GM19395 (cell line): ENCODE measurements around the gene SLC35B3.
"Not testable (repeated sequence)": the region's sequence is repeated elsewhere in the genome, so short reads cannot be mapped to it uniquely, and the experiment has no call there.

Source experiments
- ATAC-seq: cut with Tn5 transposase; IDR thresholded peaks from one replicate; pipeline ENCODE4 v1.9.1; 2021; ENCODE audit warnings: mild to moderate bottlenecking, moderate library complexity; ENCODE audit not compliant: unreplicated experiment

SLC35B3 gene

GRCh38 chr6:8435093-8435844, at the start of gene SLC35B3:
TSS of gene SLC35B3 (minus strand) at chr6:8435545.
- ATAC-seq: peak; percentile 95

- no peak for ATAC-seq
Measured at GRCh38 chr6:8483650-8484049, 48.3 kb upstream of the SLC35B3 start.

DNA sequence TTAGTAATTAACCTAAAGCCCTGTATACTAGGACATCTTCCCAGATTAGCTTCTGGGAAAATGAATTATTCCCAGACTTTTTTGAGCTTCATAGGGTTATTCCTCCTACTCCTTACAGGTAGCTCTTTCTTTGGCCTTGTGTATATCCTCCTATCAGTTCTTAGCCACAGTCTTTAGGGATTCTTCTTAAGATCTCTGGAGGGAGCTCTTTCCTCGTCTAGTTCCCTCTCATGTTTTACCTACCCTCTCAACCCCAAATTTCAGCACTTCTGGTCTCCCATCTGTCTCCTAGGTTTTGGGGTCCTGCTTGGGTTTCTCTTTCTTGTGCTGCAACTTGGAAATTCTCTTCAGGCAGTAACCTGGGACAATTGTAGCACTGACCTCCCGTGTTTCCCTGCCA, 46.4 kb upstream of the SLC35B3 start:
- ATAC-seq: peak; percentile 87

- ATAC-seq: no peak
Measured at GRCh38 chr6:8478418-8478817, 43.1 kb upstream of the SLC35B3 start.

- no peak for ATAC-seq
Measured at GRCh38 chr6:8476656-8477055, 41.3 kb upstream of the SLC35B3 start.

DNA sequence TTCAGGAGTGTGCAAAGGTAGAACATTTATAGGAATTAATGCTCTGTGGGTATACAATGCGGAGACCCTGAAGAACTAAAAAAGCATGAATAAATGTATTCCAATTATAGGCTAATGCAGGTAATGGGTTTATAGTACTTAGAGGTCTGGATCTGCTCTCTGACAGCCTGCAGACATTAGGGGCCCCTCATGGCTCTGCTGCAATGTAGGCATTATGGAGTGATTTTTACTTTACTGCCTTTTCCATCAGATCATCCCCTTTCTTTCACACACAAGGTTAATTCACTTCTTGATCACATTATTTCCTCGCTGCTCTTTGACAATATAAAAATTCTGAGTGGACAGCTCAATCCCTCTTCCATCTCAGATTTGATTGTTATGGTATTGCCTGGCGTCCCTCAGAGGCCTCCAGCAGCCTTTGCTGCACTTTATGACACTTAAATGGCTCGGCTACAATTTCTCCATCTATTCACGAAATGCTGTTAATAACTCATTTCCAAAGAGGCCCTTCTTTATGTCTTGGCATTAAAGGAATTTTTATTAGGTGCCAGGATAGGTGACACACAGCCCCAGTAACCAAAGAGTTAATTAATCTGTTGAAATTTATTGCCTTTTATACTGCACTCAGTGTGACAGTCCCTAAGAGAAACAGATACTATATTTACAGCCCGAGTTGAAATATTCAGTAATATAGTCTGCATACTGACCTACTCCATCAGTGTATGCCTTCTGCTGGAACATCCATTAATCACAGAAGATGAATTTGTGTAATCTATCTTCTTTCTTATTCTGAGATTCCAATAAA, 33.4 kb upstream of the SLC35B3 start:
- no peak for ATAC-seq

GRCh38 chr6:8462694-8463093, 27.3 kb upstream of the SLC35B3 start:
- ATAC-seq: no peak

DNA sequence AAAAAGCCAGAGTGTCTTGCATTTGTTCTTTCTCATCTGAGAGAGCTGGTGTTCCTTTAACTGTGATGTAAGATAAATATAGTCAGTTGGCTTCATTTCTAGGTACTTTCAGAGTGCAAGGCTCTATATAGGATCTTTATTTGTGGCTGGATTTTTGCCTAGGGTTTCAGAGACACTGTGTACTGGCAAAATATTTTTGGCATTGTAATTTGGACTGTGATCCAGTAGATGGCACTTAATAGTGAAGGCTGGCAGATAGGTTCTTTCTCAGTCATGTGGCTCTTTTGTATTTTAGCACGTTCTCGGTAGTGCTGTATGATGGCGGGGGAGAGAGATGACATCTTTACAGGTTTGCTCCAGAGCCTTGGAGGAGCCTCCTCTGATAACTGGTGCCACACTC, 26.8 kb upstream of the SLC35B3 start:
- no peak for ATAC-seq

DNA sequence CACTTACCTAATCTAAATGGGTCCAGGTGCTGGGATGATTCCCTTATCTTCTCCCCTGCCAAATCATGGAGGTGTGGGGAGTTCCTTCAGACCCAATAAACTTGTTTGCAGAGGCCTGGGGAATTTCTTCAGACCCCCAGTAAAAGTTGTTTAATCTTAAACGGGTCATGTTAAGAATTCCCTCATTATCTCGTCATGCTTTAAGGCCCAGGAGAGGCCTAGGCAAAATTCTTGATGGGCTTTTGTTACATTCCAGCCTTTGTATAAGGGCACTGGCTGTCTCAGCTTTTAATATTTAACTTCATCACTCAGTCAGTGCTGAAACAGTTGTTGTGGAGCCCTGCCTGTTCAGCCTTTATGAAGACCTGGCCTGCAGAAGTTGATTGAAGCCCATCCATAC, 11.0 kb upstream of the SLC35B3 start:
- no peak for ATAC-seq

GRCh38 chr6:8445930-8446329, 10.6 kb upstream of the SLC35B3 start:
- not testable (repeated sequence) for ATAC-seq

- no peak for ATAC-seq
Measured at GRCh38 chr6:8442150-8442549, 6.8 kb upstream of the SLC35B3 start.

DNA sequence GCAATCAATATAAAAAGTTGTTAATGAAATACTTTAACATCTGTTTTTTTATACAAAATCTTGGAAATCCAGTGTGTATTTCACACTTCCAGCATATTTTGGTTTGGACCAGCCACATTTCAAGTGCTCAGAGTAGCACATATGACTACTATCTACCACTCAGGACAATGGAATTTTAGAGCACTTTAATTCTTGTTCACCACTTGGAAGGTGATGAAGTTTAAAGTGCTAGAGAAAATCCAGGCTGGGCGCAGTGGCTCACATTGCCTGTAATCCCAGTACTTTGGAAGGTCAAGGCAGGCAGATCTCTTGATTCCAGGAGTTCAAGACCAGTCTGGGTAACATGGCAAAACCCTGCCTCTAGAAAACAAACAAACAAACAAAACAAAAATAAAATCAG, 6.1 kb upstream of the SLC35B3 start:
- ATAC-seq: no peak

DNA sequence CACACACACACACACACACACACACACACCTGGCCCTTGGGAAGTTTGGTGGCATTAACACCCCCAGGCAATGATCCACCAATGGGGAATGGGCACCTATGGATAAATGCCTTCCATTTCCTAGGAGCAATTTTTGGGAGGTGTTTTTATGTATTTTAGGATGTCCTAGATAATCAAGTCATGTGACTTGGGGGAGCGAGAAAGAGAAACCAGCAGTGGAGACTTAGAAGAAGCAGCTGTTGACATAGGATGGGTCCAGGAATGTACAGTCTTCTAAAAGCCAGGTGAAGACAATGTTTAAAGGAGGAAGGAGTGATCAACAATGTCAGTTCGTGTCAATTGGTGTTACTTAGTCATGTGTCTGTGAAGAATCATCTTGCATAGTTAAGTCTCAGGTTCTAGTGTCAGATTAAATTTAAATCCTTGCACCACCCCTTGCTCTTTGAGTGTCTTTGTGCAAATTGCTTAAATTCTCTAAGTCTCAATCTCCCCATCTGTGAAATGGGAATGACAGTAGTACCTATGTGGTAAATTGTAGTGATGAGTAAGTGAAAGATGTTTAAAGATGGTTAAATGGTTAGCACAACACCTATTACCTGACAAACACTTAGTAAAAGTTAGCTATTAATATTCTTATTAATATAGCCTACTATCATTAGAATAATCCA, 4.4 kb upstream of the SLC35B3 start:
- ATAC-seq: no peak

- no peak for ATAC-seq
Measured at GRCh38 chr6:8437813-8438212, 2.5 kb upstream of the SLC35B3 start.

GRCh38 chr6:8436966-8437365, 1.6 kb upstream of the SLC35B3 start:
- ATAC-seq: no peak

DNA sequence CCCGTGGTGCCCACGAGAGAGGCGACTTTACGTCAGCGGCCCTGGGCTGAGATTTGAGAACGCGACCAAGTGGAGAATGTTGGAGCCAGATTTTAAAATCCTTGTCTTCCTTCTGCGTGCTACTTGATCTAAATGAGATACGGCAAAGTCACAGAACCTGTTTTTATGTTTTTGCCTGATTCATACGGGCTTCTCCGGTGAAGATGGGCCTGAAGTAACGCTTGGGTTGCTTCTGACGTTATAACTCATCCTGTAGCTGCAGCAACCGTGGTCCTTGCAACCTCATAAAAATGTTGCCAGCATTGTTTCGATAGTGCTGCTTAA, 462 bp upstream of the SLC35B3 start:
- peak; percentile 3 for ATAC-seq

- ATAC-seq: peak; percentile 39
Measured at GRCh38 chr6:8434727-8435092, 635 bp downstream of the SLC35B3 start.

GRCh38 chr6:8432614-8433013, 2.7 kb downstream of the SLC35B3 start:
- no peak for ATAC-seq

DNA sequence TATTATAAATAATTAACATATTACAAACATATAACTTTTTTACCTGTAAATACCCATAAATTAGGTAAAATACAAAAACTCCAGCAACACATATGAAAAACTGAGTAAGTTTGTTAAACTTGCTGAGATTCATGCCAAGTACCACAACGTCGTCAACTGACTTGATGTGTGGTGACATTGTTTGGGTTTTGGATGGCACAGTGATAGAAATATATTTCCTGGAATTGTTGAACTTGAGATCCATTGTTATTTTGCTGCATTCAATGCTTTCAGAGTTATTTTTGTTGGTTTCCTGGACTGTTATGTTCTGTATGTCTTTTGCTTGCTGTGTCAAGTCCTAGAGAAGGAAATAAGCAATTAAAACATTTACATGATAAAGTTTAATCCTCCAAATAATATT, 5.5 kb downstream of the SLC35B3 start:
- ATAC-seq: no peak

GRCh38 chr6:8426544-8426943, 8.8 kb downstream of the SLC35B3 start:
- ATAC-seq: not testable (repeated sequence)

DNA sequence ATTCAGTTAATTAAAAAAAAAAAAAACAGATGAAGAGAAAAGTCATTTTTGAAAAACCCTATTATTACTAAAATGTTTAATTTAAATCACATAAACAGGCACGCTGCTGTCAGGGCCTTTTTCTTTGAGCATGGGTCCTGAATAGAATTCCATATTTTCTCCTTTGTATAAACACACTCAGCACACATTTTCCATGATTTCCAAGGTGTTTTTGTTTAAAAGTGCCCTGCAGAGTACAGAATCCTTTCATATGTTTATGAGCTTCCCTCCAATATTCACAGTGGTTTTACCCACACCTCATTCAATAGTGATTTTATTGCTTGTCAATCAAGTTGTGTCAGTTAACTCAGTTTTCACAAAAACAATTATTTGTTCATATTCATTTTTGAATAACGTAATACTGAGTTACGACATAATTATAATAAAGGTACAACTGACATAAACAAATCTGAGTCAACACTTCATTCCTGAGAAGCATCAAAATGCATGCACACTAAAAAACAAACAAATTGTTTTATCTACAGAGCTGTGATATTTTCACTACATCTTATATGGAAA, 15.2 kb downstream of the SLC35B3 start:
- ATAC-seq: no peak

- no peak for ATAC-seq
Measured at GRCh38 chr6:8415913-8416312, 19.4 kb downstream of the SLC35B3 start.
